GM20000 (cell line): ENCODE results near the gene GRID2IP.

Experiments used
- DNase-seq: peaks from one replicate; pipeline ENCODE4 v3.0.0; 2012; ENCODE audit warnings: low spot score
- TF ChIP-seq, protein P1 (sequence below): IDR thresholded peaks from 2 replicates; pipeline ENCODE4 v1.5.1; 2012; ENCODE audit warnings: mild to moderate bottlenecking, control low read depth; ENCODE audit errors: extremely low read depth, missing control alignments

GRID2IP gene

GRCh38 chr7:6481445-6481844 lies 69.8 kb downstream of the GRID2IP start:
- no peak for DNase-seq
- TF ChIP-seq, protein P1, sequence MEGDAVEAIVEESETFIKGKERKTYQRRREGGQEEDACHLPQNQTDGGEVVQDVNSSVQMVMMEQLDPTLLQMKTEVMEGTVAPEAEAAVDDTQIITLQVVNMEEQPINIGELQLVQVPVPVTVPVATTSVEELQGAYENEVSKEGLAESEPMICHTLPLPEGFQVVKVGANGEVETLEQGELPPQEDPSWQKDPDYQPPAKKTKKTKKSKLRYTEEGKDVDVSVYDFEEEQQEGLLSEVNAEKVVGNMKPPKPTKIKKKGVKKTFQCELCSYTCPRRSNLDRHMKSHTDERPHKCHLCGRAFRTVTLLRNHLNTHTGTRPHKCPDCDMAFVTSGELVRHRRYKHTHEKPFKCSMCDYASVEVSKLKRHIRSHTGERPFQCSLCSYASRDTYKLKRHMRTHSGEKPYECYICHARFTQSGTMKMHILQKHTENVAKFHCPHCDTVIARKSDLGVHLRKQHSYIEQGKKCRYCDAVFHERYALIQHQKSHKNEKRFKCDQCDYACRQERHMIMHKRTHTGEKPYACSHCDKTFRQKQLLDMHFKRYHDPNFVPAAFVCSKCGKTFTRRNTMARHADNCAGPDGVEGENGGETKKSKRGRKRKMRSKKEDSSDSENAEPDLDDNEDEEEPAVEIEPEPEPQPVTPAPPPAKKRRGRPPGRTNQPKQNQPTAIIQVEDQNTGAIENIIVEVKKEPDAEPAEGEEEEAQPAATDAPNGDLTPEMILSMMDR: no peak

GRCh38 chr7:6480323-6480660 lies 71.0 kb downstream of the GRID2IP start:
- DNase-seq: no peak
- TF ChIP-seq, protein P1: no peak

DNA sequence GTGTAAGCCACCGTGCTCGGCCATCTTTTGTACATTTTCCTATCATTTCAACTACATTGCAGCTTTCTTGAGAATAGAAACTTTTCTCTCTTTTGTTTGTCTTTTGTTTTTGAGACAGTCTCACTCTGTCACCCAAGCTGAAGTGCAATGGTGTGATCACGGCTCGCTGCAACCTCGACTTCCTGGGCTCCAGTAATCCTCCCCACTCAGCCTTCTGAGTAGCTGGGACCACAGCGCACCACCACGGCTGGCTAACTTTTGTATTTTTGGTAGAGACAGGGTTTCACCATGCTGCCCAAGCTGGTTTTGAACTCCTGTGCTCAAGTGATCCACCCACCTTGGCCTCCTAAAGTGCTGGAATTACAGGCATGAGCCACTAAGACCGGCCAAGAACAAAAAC lies 72.2 kb downstream of the GRID2IP start:
- TF ChIP-seq, protein P1: no peak
- DNase-seq: no peak

DNA sequence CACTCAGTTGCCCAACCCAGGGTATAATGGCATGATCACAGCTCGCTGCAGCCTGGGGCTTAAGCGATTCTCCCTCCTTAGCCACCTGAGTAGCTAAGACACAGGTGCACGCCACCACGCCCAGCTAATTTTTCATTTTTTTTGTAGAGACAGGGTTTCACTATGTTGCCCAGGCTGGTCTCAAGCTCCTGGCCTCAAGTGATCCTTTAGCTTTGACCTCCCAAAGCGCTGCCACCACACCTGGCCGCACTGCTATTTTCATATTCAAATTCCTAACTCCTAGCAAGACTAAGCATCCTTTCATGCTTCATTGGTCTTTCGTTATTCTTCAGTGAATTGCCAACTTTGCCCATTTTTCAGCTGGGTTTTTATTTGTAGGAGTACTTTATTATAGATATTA lies 73.1 kb downstream of the GRID2IP start:
- TF ChIP-seq, protein P1: no peak
- no peak for DNase-seq

DNA sequence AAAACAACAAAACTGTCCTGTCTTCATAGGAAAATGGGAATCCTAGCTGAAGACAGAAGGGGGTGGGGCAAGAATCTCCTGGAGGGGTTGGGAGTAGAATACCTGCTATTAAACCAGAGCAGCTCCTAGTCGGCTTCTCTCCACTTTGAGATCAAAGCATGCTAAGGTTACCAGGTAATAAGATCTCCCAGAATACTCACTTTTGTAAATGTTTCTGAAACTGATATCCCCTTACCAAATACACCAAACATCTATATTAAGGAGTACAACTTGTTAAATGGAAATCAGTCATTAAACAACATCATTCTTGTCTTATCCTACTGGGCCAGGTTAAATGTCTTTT lies 74.0 kb downstream of the GRID2IP start:
- TF ChIP-seq, protein P1: no peak
- DNase-seq: no peak

- TF ChIP-seq, protein P1: no peak
- no peak for DNase-seq
Measured at GRCh38 chr7:6476596-6477317, 74.5 kb downstream of the GRID2IP start.

GRCh38 chr7:6475433-6476186 lies 75.7 kb downstream of the GRID2IP start:
- no peak for DNase-seq
- TF ChIP-seq, protein P1: no peak
